ENCODE measurements around the gene DDX56.

Gene DDX56

GRCh38 chr7:44618045-44618444 lies 44.3 kb upstream of the DDX56 start:
- no peak overlapping the region for H3K4me3 ChIP-seq (ENCODE audit: control insufficient read depth, low read depth, low read length)
- no peak for TF ChIP-seq CTCF (conservative IDR thresholded peaks at IDR 0.05; ENCODE audit: control insufficient read depth, insufficient read depth, low read depth, low read length)
- DNase-seq (ENCODE audit: low read depth): no peak

- H3K4me3 ChIP-seq (ENCODE audit: control insufficient read depth, low read depth, low read length): no peak overlapping the region
- DNase-seq (ENCODE audit: low read depth): peak; percentile 88
- no peak for TF ChIP-seq CTCF (conservative IDR thresholded peaks at IDR 0.05; ENCODE audit: control insufficient read depth, insufficient read depth, low read depth, low read length)
Measured at GRCh38 chr7:44617225-44617890, 43.6 kb upstream of the DDX56 start.

DNA sequence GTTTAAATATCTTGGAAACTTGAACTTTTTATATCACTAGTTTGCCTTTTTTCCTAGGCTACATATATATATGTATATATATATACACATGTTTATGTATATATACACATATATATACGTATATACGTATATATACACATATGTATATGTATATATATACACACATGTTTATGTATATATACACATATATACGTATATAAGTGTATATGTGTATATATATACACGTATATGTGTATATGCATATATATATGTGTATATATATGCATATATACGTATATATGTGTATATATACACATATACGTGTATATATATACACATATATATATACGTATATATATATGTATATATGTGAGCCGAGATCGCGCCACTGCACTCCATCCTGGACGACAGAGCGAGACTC lies 42.8 kb upstream of the DDX56 start:
- H3K4me3 ChIP-seq (ENCODE audit: control insufficient read depth, low read depth, low read length): no peak overlapping the region
- TF ChIP-seq CTCF (conservative IDR thresholded peaks at IDR 0.05; ENCODE audit: control insufficient read depth, insufficient read depth, low read depth, low read length): no peak
- no peak for DNase-seq (ENCODE audit: low read depth)

DNA sequence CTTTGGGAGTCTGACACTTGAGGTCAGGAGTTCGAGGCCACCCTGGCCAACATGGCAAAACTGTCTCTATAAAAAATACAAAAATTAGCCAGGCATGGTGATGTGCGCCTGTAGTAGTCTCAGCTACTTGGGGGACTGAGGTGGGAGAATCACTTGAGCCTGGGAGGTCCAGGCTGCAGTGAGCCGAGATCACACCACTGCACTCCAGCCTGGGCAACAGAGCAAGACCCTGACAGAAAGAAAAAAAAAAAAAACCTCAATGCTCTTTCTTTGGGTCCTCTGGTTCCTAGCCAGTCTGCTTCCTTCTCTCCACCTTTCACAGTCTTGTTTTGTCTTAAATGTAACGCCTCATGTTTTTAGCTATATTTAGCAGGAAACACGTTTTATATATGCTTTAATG lies 42.1 kb upstream of the DDX56 start:
- H3K4me3 ChIP-seq (ENCODE audit: control insufficient read depth, low read depth, low read length): no peak overlapping the region
- DNase-seq (ENCODE audit: low read depth): no peak
- TF ChIP-seq CTCF (conservative IDR thresholded peaks at IDR 0.05; ENCODE audit: control insufficient read depth, insufficient read depth, low read depth, low read length): no peak

DNA sequence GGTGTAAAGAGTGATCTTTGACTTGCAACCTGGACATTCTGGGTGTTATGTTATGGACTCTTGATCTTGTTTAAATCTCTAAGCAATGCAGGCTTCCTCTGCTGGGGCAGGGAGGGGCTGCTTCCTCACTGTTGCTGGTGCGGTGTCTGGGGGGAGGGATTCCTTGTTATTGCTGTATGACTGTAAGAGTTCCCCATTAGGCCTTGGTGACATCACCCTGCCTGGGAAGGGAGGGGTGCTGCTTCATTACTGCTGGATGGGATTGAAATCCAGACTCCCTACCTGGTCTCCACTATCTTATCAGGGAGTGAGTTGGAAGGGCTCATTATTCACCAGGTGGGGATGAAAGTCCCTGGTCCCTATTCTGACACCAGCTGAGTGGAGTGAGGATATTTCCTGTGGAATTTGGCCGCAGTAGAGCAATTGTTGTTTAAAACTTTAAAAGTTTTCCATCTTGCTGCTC lies 41.5 kb upstream of the DDX56 start:
- peak; percentile 32 for DNase-seq (ENCODE audit: low read depth)
- no peak for TF ChIP-seq CTCF (conservative IDR thresholded peaks at IDR 0.05; ENCODE audit: control insufficient read depth, insufficient read depth, low read depth, low read length)
- H3K4me3 ChIP-seq (ENCODE audit: control insufficient read depth, low read depth, low read length): no peak overlapping the region

DNA sequence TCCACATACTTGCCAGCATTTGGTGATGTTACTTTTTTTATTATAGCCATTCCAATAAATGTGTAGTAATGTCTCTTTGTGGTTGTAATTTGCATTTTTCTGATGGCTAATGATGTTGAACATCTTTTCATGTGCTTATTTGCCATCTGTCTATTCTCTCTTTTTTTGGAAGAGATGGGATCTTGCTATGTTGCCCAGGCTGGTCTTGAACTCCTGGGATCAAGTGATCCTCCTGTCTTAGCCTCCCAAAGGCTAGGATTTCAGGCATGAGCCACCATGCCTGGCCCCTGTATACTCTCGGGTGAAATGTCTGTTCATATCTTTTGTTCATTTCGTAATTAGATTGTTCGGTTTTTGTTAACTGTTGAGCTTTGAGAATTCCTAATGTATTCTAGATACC lies 36.1 kb upstream of the DDX56 start:
- TF ChIP-seq CTCF (conservative IDR thresholded peaks at IDR 0.05; ENCODE audit: control insufficient read depth, insufficient read depth, low read depth, low read length): no peak
- no peak overlapping the region for H3K4me3 ChIP-seq (ENCODE audit: control insufficient read depth, low read depth, low read length)
- no peak for DNase-seq (ENCODE audit: low read depth)

All from fibroblast of mammary gland (primary cell).